IMR-90 (cell line): ENCODE measurements around the gene DIO1. TPM values are rescaled to one million over a fixed set of nuclear protein-coding genes. Genes with fewer than 3 reads are reported as not detected.

Experiments
- ATAC-seq: fragments of 200-7000 bp; cut with Tn5 transposase; 2 replicates; pipeline ENCODE4 v1.9.1; 2020; ENCODE audit warnings: low read depth, mild to moderate bottlenecking, moderate library complexity
- BruUV-seq: library from RNA; stranded (reverse); fragments of 400-500 nt; replicated peaks from 2 replicates; lab custom pipeline; 2021; lab: Mats Ljungman, UMichigan
- CTCF ChIA-PET: fragments of 300-600 bp; formaldehyde crosslinking; extraction: SDS; loops from one replicate; lab custom pipeline; 2021; ENCODE audit warnings: antibody characterized with exemption; lab: Yijun Ruan, JAX
- POLR2A ChIA-PET: fragments of 300-600 bp; sonication (Branson Sonifier 250); formaldehyde crosslinking; loops from one replicate; lab custom pipeline; 2022; ENCODE audit warnings: antibody characterized with exemption; ENCODE audit not compliant: unreplicated experiment; lab: Charles Lee
- DNase-seq: peaks from one replicate; pipeline ENCODE4 v3.0.0; 2013
- H2AFZ ChIP-seq: replicated peaks from 2 replicates; pipeline ENCODE3; 2013; ENCODE audit warnings: low read length, mild to moderate bottlenecking; ENCODE audit not compliant: poor library complexity
- H2AK5ac ChIP-seq: 2 replicates; pipeline ENCODE4 v1.6.1; 2013; ENCODE audit warnings: low read depth, low read length, inconsistent platforms
- H2AK9ac ChIP-seq: replicated peaks from 2 replicates; pipeline ENCODE3; 2013; ENCODE audit warnings: mild to moderate bottlenecking, low read depth, low read length, moderate library complexity; ENCODE audit not compliant: poor library complexity
- H2BK120ac ChIP-seq: 2 replicates; pipeline ENCODE4 v1.6.1; 2013; ENCODE audit warnings: low read depth, low read length, inconsistent platforms
- H2BK15ac ChIP-seq: 3 replicates; pipeline ENCODE4 v1.6.1; 2013; ENCODE audit warnings: low read depth, low read length, inconsistent platforms
- H2BK20ac ChIP-seq: 2 replicates; pipeline ENCODE4 v1.6.1; 2013; ENCODE audit warnings: low read depth, mild to moderate bottlenecking, inconsistent platforms, low read length, moderate library complexity
- H2BK5ac ChIP-seq: 2 replicates; pipeline ENCODE4 v1.6.1; 2013; ENCODE audit warnings: mild to moderate bottlenecking, low read depth, low read length, inconsistent platforms; ENCODE audit not compliant: poor library complexity, severe bottlenecking
- H3K14ac ChIP-seq: replicated peaks from 2 replicates; pipeline ENCODE4 v1.6.1; 2013; ENCODE audit warnings: low read depth, low read length, inconsistent platforms
- H3K18ac ChIP-seq: 2 replicates; pipeline ENCODE4 v1.6.1; 2013; ENCODE audit warnings: low read depth, low read length, control low read depth
- H3K23ac ChIP-seq: 2 replicates; pipeline ENCODE4 v1.6.1; 2013; ENCODE audit warnings: low read depth, low read length, inconsistent platforms
- H3K27ac ChIP-seq: 2 replicates; pipeline ENCODE4 v1.5.1; 2013; ENCODE audit warnings: mild to moderate bottlenecking, control low read depth, low read length; ENCODE audit not compliant: insufficient read depth
- H3K27me3 ChIP-seq: 2 replicates; pipeline ENCODE4 v1.6.1; 2013; ENCODE audit warnings: low read length; ENCODE audit not compliant: control insufficient read depth, insufficient read depth
- H3K36me3 ChIP-seq: 2 replicates; pipeline ENCODE4 v1.6.1; 2013; ENCODE audit warnings: low read length, mixed read lengths; ENCODE audit not compliant: control insufficient read depth, insufficient read depth
- H3K4ac ChIP-seq: 2 replicates; pipeline ENCODE4 v1.6.1; 2013; ENCODE audit warnings: low read depth, low read length, inconsistent platforms
- H3K4me1 ChIP-seq: 2 replicates; pipeline ENCODE4 v1.6.1; 2013; ENCODE audit warnings: low read length, mixed read lengths; ENCODE audit not compliant: control insufficient read depth, insufficient read depth
- H3K4me2 ChIP-seq: 2 replicates; pipeline ENCODE4 v1.6.1; 2013; ENCODE audit warnings: low read depth, mild to moderate bottlenecking, control low read depth, low read length, moderate library complexity
- H3K4me3 ChIP-seq: 2 replicates; pipeline ENCODE4 v1.5.1; 2013; ENCODE audit warnings: low read depth, mild to moderate bottlenecking, control low read depth, low read length, moderate library complexity; ENCODE audit not compliant: insufficient read depth
- H3K56ac ChIP-seq: 2 replicates; pipeline ENCODE4 v1.6.1; 2013; ENCODE audit warnings: low read length, inconsistent platforms; ENCODE audit not compliant: insufficient read depth; ENCODE audit errors: extremely low read depth
- H3K79me1 ChIP-seq, 2 experiments: 2 replicates each; pipeline ENCODE4 v1.6.1; 2013; ENCODE audit warnings: low read length in 2 of 2, inconsistent platforms in 1 of 2, low read depth in 1 of 2
- H3K9ac ChIP-seq: 2 replicates; pipeline ENCODE4 v1.6.1; 2013; ENCODE audit warnings: low read depth, low read length, control low read depth
- H3K9me1 ChIP-seq: 2 replicates; pipeline ENCODE4 v1.6.1; 2013; ENCODE audit warnings: low read length, inconsistent platforms; ENCODE audit not compliant: insufficient read depth
- H3K9me3 ChIP-seq: 2 replicates; pipeline ENCODE4 v1.6.1; 2013; ENCODE audit warnings: low read length; ENCODE audit not compliant: control insufficient read depth, insufficient read depth
- H4K20me1 ChIP-seq: 2 replicates; pipeline ENCODE4 v1.6.1; 2013; ENCODE audit warnings: low read length, inconsistent platforms; ENCODE audit not compliant: insufficient read depth
- H4K5ac ChIP-seq: 2 replicates; pipeline ENCODE4 v1.6.1; 2013; ENCODE audit warnings: mild to moderate bottlenecking, low read depth, low read length, control low read depth
- H4K8ac ChIP-seq, 2 experiments: 2 replicates each; pipeline ENCODE4 v1.6.1; 2013; ENCODE audit warnings: low read depth in 2 of 2, low read length in 2 of 2, control low read depth in 1 of 2, inconsistent platforms in 1 of 2
- H4K91ac ChIP-seq: 2 replicates; pipeline ENCODE4 v1.6.1; 2013; ENCODE audit warnings: low read depth, low read length, inconsistent platforms; ENCODE audit not compliant: insufficient read depth
- CEBPB ChIP-seq: IDR thresholded peaks from 2 replicates; pipeline ENCODE4 v1.6.1; 2012; ENCODE audit warnings: low read depth, low read length, improper control_type of control experiment
- CHD1 ChIP-seq: IDR thresholded peaks from 2 replicates; pipeline ENCODE4 v1.6.1; 2012; ENCODE audit warnings: low read depth, low read length, improper control_type of control experiment
- ELK1 ChIP-seq: fragments of 150-350 bp; IDR thresholded peaks from 2 replicates; pipeline ENCODE4 v1.6.1; 2016; ENCODE audit warnings: low read depth, mild to moderate bottlenecking, low read length, moderate library complexity, borderline replicate concordance
- MAZ ChIP-seq: IDR thresholded peaks from 2 replicates; pipeline ENCODE4 v1.6.1; 2012; ENCODE audit warnings: low read depth, mild to moderate bottlenecking, low read length, improper control_type of control experiment, moderate library complexity, borderline replicate concordance
- SMC3 ChIP-seq: fragments of 150-350 bp; IDR thresholded peaks from 2 replicates; pipeline ENCODE4 v1.6.1; 2016; ENCODE audit warnings: low read depth, mild to moderate bottlenecking, antibody characterized with exemption, low read length, moderate library complexity
- WGBS, 2 experiments: methylation state at CpG; one replicate each; pipeline versions ENCODE4 v1.1.5 to v1.1.7; 2013; ENCODE audit warnings: missing lambda C conversion rate in 2 of 2; ENCODE audit not compliant: insufficient read length in 1 of 2; ENCODE audit errors: extremely low coverage in 2 of 2; 5-methylcytosine and 5-hydroxymethylcytosine counted together
- dilution Hi-C: fragments of 300-500 bp; cut with HindIII; formaldehyde crosslinking; loops from one replicate; pipeline ENCODE4 v1.14.3; 2018; ENCODE audit warnings: low sequenced_read_pairs; ENCODE audit not compliant: unreplicated experiment
- in situ Hi-C: fragments of 300-500 bp; cut with MboI; formaldehyde crosslinking; loops from 3 replicates; pipeline ENCODE4 v1.14.3; 2019; ENCODE audit warnings: low sequenced_read_pairs, inconsistent platforms, mixed read lengths
- intact Hi-C: fragments of 100-400 bp; cut with micrococcal nuclease; formaldehyde crosslinking; loops from 2 replicates; pipeline ENCODE4 v1.10.0; 2022
- polyA plus RNA-seq, 3 experiments: library from polyadenylated mRNA; depleted of rRNA; stranded (reverse); fragments of >200 nt; gene quantifications; 2 replicates each; pipeline ENCODE4 v1.2.3, GENCODE V29; 2012; ENCODE audit warnings: low replicate concordance in 1 of 3
- total RNA-seq: library from RNA; depleted of rRNA; stranded (reverse); fragments of >200 nt; gene quantifications from 2 replicates; pipeline ENCODE4 v1.2.3, GENCODE V29; 2012

Gene DIO1
- total and polyA plus RNA-seq, 2 of the 4 experiments (the other 2 are of a cell fraction), result not detected

GRCh38 chr1:53944469-53945182 lies 50.6 kb downstream of the DIO1 start:
- H3K4me2 ChIP-seq, result peak overlapping the region; percentile 91
- peak overlapping the region; percentile 67 for H3K14ac ChIP-seq
- POLR2A ChIA-PET, result interaction anchor here (1.2 kb wide), 1 partner anchor 54 kb away, joined by 4 read pairs; the partner anchor contains the start of gene YIPF1
- peak overlapping the region; percentile 19; the same call in 1 of the 2 replicates for H4K5ac ChIP-seq
- 39% methylated on average over 3 of the region's 20 CpGs; no CpG with 5 or more reads in 1 of the 2 experiments for WGBS, 2 experiments
- peak overlapping the region; percentile 92 for H3K9ac ChIP-seq
- peak overlapping the region; percentile 78 for H2BK5ac ChIP-seq
- H4K8ac ChIP-seq, result peak overlapping the region; percentile 34 to 59; a peak in 3 of 4 replicates
- intact Hi-C loops (loop anchor here (5.0 kb wide), 2 partner anchors 82 to 457 kb away; no protein-coding TSS in a partner anchor), dilution Hi-C loops (no loop called here), in situ Hi-C loops (loop anchor here (5.0 kb wide), 1 partner anchor 62 kb away; no protein-coding TSS in a partner anchor)
- peaks cover 10% of the 10 kb centered on the region for H3K4me1 ChIP-seq
- no peaks in the 10 kb centered on the region for H3K9me3 ChIP-seq
- H2AFZ ChIP-seq, result peak overlapping the region; percentile 94
- H2AK9ac ChIP-seq, result peak overlapping the region; percentile 3
- H4K91ac ChIP-seq, result peak overlapping the region; percentile 71
- TF ChIP-seq CEBPB, result no peak
- TF ChIP-seq CHD1, result no peak
- no peak for TF ChIP-seq ELK1
- no peak for TF ChIP-seq MAZ
- TF ChIP-seq SMC3, result no peak
- no peaks in the 10 kb centered on the region for H3K36me3 ChIP-seq
- H4K20me1 ChIP-seq, result peaks cover 21% of the 10 kb centered on the region; the same call in 1 of the 2 replicates
- ATAC-seq (no peak), DNase-seq (no peak)
- H2BK15ac ChIP-seq, result 0 out of 3 replicates have a peak overlapping the region, but pooled peaks have one; percentile 48
- peaks cover 38 to 66% of the 10 kb centered on the region in 2 experiments for H3K79me1 ChIP-seq
- H3K4me3 ChIP-seq, result peak overlapping the region; percentile 98
- BruUV-seq, result no TSS peak
- H3K9me1 ChIP-seq, result peaks cover 11% of the 10 kb centered on the region
- peak overlapping the region; percentile 3 for H2AK5ac ChIP-seq
- H3K18ac ChIP-seq, result 0 out of 2 replicates have a peak overlapping the region, but pooled peaks have one; percentile 16
- no peaks in the 10 kb centered on the region for H3K27me3 ChIP-seq
- peak overlapping the region; percentile 55; the same call in 1 of the 2 replicates for H3K56ac ChIP-seq
- H3K27ac ChIP-seq, result peak overlapping the region; percentile 96
- H3K4ac ChIP-seq, result peak overlapping the region; percentile 71
- no peak overlapping the region for H2BK20ac ChIP-seq
- H2BK120ac ChIP-seq, result peak overlapping the region; percentile 24; the same call in 1 of the 2 replicates
- CTCF ChIA-PET, result interaction anchor here (0.9 to 2.3 kb wide), 3 partner anchors 29 to 75 kb away, joined by 3 to 7 read pairs (median 3); no protein-coding TSS in a partner anchor
- peak overlapping the region; percentile 93 for H3K23ac ChIP-seq
